GM12892 (cell line): Measurements from ENCODE around the gene CADM3.

ENCODE experiments used
- POLR2A ChIP-seq: IDR thresholded peaks from 2 replicates; pipeline ENCODE4 v1.6.1; 2011; ENCODE audit warnings: low read depth, low read length, control low read depth
- POLR2AphosphoS5 ChIP-seq: IDR thresholded peaks from 2 replicates; pipeline ENCODE4 v1.6.1; 2011; ENCODE audit warnings: low read depth, low read length, control low read depth
- TAF1 ChIP-seq: IDR thresholded peaks from 2 replicates; pipeline ENCODE4 v1.6.1; 2011; ENCODE audit warnings: low read depth, mild to moderate bottlenecking, control low read depth, low read length, borderline replicate concordance

GRCh38 chr1:159196543-159196942 lies 25.1 kb downstream of the CADM3 start:
- TF ChIP-seq POLR2A (no peak), TAF1 (no peak), POLR2AphosphoS5 (no peak)
